GM12878 (cell line): ENCODE data around the gene HK2. TPM values are rescaled to one million over a fixed set of nuclear protein-coding genes. Genes with fewer than 3 reads are reported as not detected.

Experiments used
- ATAC-seq: fragments of 200-7000 bp; cut with Tn5 transposase; 3 replicates; pipeline ENCODE4 v1.9.1; 2020; ENCODE audit warnings: mild to moderate bottlenecking, moderate library complexity
- BruUV-seq: library from RNA; stranded (reverse); fragments of 400-500 nt; replicated peaks from 2 replicates; lab custom pipeline; 2021; lab: Mats Ljungman, UMichigan
- CTCF ChIA-PET: fragments of 300-600 bp; sonication (Branson Sonifier 250); formaldehyde crosslinking; extraction: SDS; loops from one replicate; lab custom pipeline; 2021; ENCODE audit warnings: inconsistent platforms; lab: Yijun Ruan, JAX
- POLR2A ChIA-PET: fragments of 350-600 bp; formaldehyde crosslinking; extraction: SDS; loops from one replicate; lab custom pipeline; 2021; ENCODE audit warnings: inconsistent platforms; lab: Charles Lee
- RAD21 ChIA-PET: fragments of 300-600 bp; sonication (Branson Sonifier 250); formaldehyde crosslinking; loops from one replicate; lab custom pipeline; 2023; ENCODE audit warnings: antibody characterized with exemption; ENCODE audit not compliant: unreplicated experiment; lab: Charles Lee
- SMC1A ChIA-PET: fragments of 300-600 bp; sonication (Branson Sonifier 250); formaldehyde crosslinking; loops from one replicate; lab custom pipeline; 2023; ENCODE audit not compliant: unreplicated experiment, uncharacterized antibody; lab: Charles Lee
- DNase-seq: peaks from one replicate; pipeline ENCODE4 v3.0.0-alpha.2; 2011; ENCODE audit warnings: low read depth, low spot score
- FAIRE-seq: peaks from 3 replicates; lab custom pipeline; 2011; peaks lifted over from hg19 to GRCh38; lab: Jason Lieb, UNC
- H2AFZ ChIP-seq: 2 replicates; pipeline ENCODE4 v1.6.0; 2011; ENCODE audit warnings: low read depth, low read length, control low read depth; ENCODE audit not compliant: control insufficient read depth
- H3K27ac ChIP-seq: 2 replicates; pipeline ENCODE4 v1.5.1; 2011; ENCODE audit warnings: control low read depth; ENCODE audit not compliant: control insufficient read depth, insufficient read depth
- H3K27me3 ChIP-seq, 2 experiments: replicated peaks in 1 of 2; 2 replicates each; pipeline versions ENCODE4 v1.6.0 to v1.6.1; 2011; ENCODE audit warnings: low read length in 1 of 2; ENCODE audit not compliant: control insufficient read depth in 2 of 2, insufficient read depth in 2 of 2
- H3K36me3 ChIP-seq, 2 experiments: 2 replicates each; pipeline ENCODE4 v1.5.1; 2011; ENCODE audit warnings: low read length in 1 of 2; ENCODE audit not compliant: control insufficient read depth in 2 of 2, insufficient read depth in 2 of 2
- H3K4me1 ChIP-seq: 2 replicates; pipeline ENCODE4 v1.6.1; 2011; ENCODE audit warnings: mild to moderate bottlenecking, low read length, moderate library complexity, mixed read lengths; ENCODE audit not compliant: control insufficient read depth, insufficient read depth
- H3K4me2 ChIP-seq: 2 replicates; pipeline ENCODE4 v1.6.0; 2011; ENCODE audit warnings: control low read depth; ENCODE audit not compliant: control insufficient read depth, insufficient read depth
- H3K4me3 ChIP-seq: fragments of 200-600 bp; sonication (generic); 2 replicates; pipeline ENCODE4 v1.5.1; 2016
- H3K79me2 ChIP-seq: 2 replicates; pipeline ENCODE4 v1.6.0; 2011; ENCODE audit warnings: low read length; ENCODE audit not compliant: control insufficient read depth, insufficient read depth
- H3K9ac ChIP-seq: 2 replicates; pipeline ENCODE4 v1.8.0; 2011; ENCODE audit warnings: low read length, control low read depth, mixed read lengths; ENCODE audit not compliant: control insufficient read depth, insufficient read depth
- H3K9me3 ChIP-seq: replicated peaks from 3 replicates; pipeline ENCODE4 v1.5.1; 2011; ENCODE audit warnings: mild to moderate bottlenecking, low read length; ENCODE audit not compliant: control insufficient read depth, insufficient read depth
- H4K20me1 ChIP-seq: 2 replicates; pipeline ENCODE4 v1.6.0; 2011; ENCODE audit not compliant: control insufficient read depth, insufficient read depth
- CREB1 ChIP-seq: IDR thresholded peaks from 2 replicates; pipeline ENCODE4 v1.6.1; 2012; ENCODE audit warnings: low read depth, mild to moderate bottlenecking, inconsistent platforms
- E2F4 ChIP-seq: IDR thresholded peaks from 2 replicates; pipeline ENCODE4 v1.6.1; 2012; ENCODE audit warnings: low read depth, low read length, improper control_type of control experiment
- IKZF1 ChIP-seq: fragments of 450-650 bp; conservative IDR thresholded peaks from 2 replicates; pipeline ENCODE4 v1.6.1; 2017; ENCODE audit warnings: antibody characterized with exemption, mild to moderate bottlenecking
- IKZF2 ChIP-seq, 2 experiments: fragments of 450-650 bp; IDR thresholded peaks; 2 replicates each; pipeline ENCODE4 v1.6.1; 2017; ENCODE audit warnings: mild to moderate bottlenecking in 2 of 2, moderate library complexity in 2 of 2
- KLF5 ChIP-seq: fragments of 450-650 bp; IDR thresholded peaks from 2 replicates; pipeline ENCODE4 v1.6.1; 2014; ENCODE audit warnings: mild to moderate bottlenecking; ENCODE audit not compliant: partially characterized antibody
- STAT1 ChIP-seq: fragments of 450-650 bp; conservative IDR thresholded peaks from 2 replicates; pipeline ENCODE4 v1.6.1; 2014; ENCODE audit warnings: antibody characterized with exemption, mild to moderate bottlenecking
- ZNF384 ChIP-seq: IDR thresholded peaks from 2 replicates; pipeline ENCODE4 v1.6.1; 2012; ENCODE audit warnings: low read depth, mild to moderate bottlenecking, low read length, improper control_type of control experiment, borderline replicate concordance
- WGBS: methylation state at CpG from one replicate; pipeline ENCODE4 v1.1.6; 2016; ENCODE audit warnings: low lambda C conversion rate; ENCODE audit not compliant: insufficient replicate concordance, insufficient coverage; ENCODE audit errors: missing lambda C conversion rate; 5-methylcytosine and 5-hydroxymethylcytosine counted together
- in situ Hi-C: fragments of 300-500 bp; cut with MboI; formaldehyde crosslinking; loops from 9 replicates; pipeline ENCODE4 v1.14.3; 2018; ENCODE audit warnings: mixed read lengths
- intact Hi-C: fragments of 100-400 bp; cut with micrococcal nuclease; formaldehyde crosslinking; loops from one replicate; pipeline ENCODE4 v1.14.2; 2022; ENCODE audit not compliant: unreplicated experiment
- polyA plus RNA-seq, 11 experiments: library from polyadenylated mRNA; depleted of rRNA in 4 of 11; unstranded in 6 of 11; stranded (reverse) in 5 of 11; fragments of >200 nt; fragmentation: Nextera tagmentation in 4 of 11; fragmentation: Illumina TruSeq in 1 of 11; extraction: Ambion mirVana in 4 of 11; extraction: Trizol in 1 of 11; gene quantifications; 1 replicate in 1 of 11; 2 replicates in 10 of 11; pipeline versions ENCODE4 v1.2.1 to v1.2.3, GENCODE V29; 2011 to 2016; ENCODE audit warnings: inconsistent platforms in 2 of 11, missing spikeins in 2 of 11, low read depth in 1 of 11
- total RNA-seq, 4 experiments: library from RNA; depleted of rRNA in 3 of 4; stranded (reverse); fragments of >200 nt in 3 of 4; fragmentation: Illumina TruSeq in 1 of 4; extraction: Trizol in 1 of 4; gene quantifications; 2 replicates each; pipeline versions ENCODE4 v1.2.1 to v1.2.3, GENCODE V29; 2013 to 2021
- TF ChIP-seq, protein P1 (sequence below): fragments of 150-350 bp; IDR thresholded peaks from 2 replicates; pipeline ENCODE4 v1.6.1; 2014; ENCODE audit warnings: mild to moderate bottlenecking, low read depth, low read length

Gene HK2
- total and polyA plus RNA-seq, 10 of the 15 experiments (the other 5 are each of a cell fraction or from before 2014, with no cell fraction given), result 5.0 to 73.1 (median 20.2) TPM

DNA sequence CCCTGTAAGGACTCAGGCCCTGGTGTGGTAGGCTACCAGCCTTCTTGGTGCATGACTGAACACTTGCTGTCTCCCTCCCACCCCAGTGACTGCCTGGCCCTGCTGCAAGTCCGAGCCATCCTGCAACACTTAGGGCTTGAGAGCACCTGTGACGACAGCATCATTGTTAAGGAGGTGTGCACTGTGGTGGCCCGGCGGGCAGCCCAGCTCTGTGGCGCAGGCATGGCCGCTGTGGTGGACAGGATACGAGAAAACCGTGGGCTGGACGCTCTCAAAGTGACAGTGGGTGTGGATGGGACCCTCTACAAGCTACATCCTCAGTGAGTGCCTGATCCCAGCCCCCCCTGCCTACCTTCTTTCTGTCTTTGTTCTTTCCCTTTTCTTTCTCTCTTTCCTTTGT is 55.2 kb downstream of the HK2 start:
- Histone ChIP-seq H3K27me3 (no peaks in the 10 kb centered on the region), H3K4me2 (no peak overlapping the region), H3K9me3 (no peaks in the 10 kb centered on the region; the same call in 2 of the 3 replicates), H3K9ac (no peak overlapping the region), H3K4me3 (no peak overlapping the region), H3K36me3 (peaks cover 30 to 54% of the 10 kb centered on the region in 2 experiments), H3K79me2 (no peaks in the 10 kb centered on the region), H3K27ac (no peak overlapping the region), H3K4me1 (no peaks in the 10 kb centered on the region), H4K20me1 (no peaks in the 10 kb centered on the region; the same call in 1 of the 2 replicates), H2AFZ (no peak overlapping the region)
- ChIA-PET RAD21 (no interaction called here), CTCF (interaction anchor here (0.6 kb wide), 1 partner anchor 14 kb away, joined by 3 read pairs; no protein-coding TSS in a partner anchor)
- intact Hi-C loops (no loop called here), in situ Hi-C loops (no loop called here)
- FAIRE-seq, result no peak
- no peak for ATAC-seq
- no TSS peak for BruUV-seq
- 95% methylated on average over 8 of the region's 9 CpGs for WGBS
- no peak for TF ChIP-seq E2F4
- TF ChIP-seq ZNF384, result no peak
- TF ChIP-seq CREB1, result no peak
- TF ChIP-seq, protein P1, sequence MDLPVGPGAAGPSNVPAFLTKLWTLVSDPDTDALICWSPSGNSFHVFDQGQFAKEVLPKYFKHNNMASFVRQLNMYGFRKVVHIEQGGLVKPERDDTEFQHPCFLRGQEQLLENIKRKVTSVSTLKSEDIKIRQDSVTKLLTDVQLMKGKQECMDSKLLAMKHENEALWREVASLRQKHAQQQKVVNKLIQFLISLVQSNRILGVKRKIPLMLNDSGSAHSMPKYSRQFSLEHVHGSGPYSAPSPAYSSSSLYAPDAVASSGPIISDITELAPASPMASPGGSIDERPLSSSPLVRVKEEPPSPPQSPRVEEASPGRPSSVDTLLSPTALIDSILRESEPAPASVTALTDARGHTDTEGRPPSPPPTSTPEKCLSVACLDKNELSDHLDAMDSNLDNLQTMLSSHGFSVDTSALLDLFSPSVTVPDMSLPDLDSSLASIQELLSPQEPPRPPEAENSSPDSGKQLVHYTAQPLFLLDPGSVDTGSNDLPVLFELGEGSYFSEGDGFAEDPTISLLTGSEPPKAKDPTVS, result no peak
- TF ChIP-seq KLF5, result no peak
- TF ChIP-seq IKZF1, result no peak
- TF ChIP-seq IKZF2 (IDR thresholded peaks at IDR 0.05), result no peak
- no peak for TF ChIP-seq STAT1
- TF ChIP-seq, all 136 proteins: peak for 0
- ChIA-PET SMC1A (no interaction called here), POLR2A (no interaction called here)
- DNase-seq, result no peak
